Endothelial cell of umbilical vein (primary cell): Measurements from ENCODE around the gene GPR89A. TPM values are rescaled to one million over a fixed set of nuclear protein-coding genes. Genes with fewer than 3 reads are reported as not detected.

Experiments
- BruUV-seq: library from RNA; stranded (reverse); fragments of 400-500 nt; replicated peaks from 2 replicates; lab custom pipeline; 2021; lab: Mats Ljungman, UMichigan
- CTCF ChIA-PET: fragments of 300-600, 350-600 bp; sonication (Branson Sonifier 250); formaldehyde crosslinking; loops from one replicate; lab custom pipeline; 2021; ENCODE audit warnings: antibody characterized with exemption, inconsistent platforms; lab: Charles Lee
- POLR2A ChIA-PET: fragments of 300-600, 350-600 bp; sonication (Branson Sonifier 250); formaldehyde crosslinking; loops from one replicate; lab custom pipeline; 2021; ENCODE audit warnings: antibody characterized with exemption, inconsistent platforms; lab: Charles Lee
- DNase-seq: peaks from one replicate; pipeline ENCODE4 v3.0.0-alpha.2; 2011; ENCODE audit warnings: low read depth, low spot score
- FAIRE-seq: peaks from 2 replicates; lab custom pipeline; 2011; peaks lifted over from hg19 to GRCh38; lab: Jason Lieb, UNC
- H2AFZ ChIP-seq: 2 replicates; pipeline ENCODE4 v1.6.0; 2012; ENCODE audit warnings: low read depth, low read length, control low read depth, inconsistent platforms
- H3K27ac ChIP-seq: 2 replicates; pipeline ENCODE4 v1.5.1; 2011; ENCODE audit warnings: low read depth, mild to moderate bottlenecking, control low read depth, low read length, moderate library complexity; ENCODE audit not compliant: insufficient read depth
- H3K27me3 ChIP-seq, 2 experiments: 2 replicates each; pipeline versions ENCODE4 v1.6.0 to v1.6.1; 2011; ENCODE audit warnings: low read length in 2 of 2, mixed read lengths in 1 of 2; ENCODE audit not compliant: control insufficient read depth in 2 of 2, insufficient read depth in 2 of 2
- H3K36me3 ChIP-seq, 2 experiments: 2 replicates in 1 of 2; 3 replicates in 1 of 2; pipeline ENCODE4 v1.5.1; 2011; ENCODE audit warnings: low read length in 2 of 2, mild to moderate bottlenecking in 1 of 2, moderate library complexity in 1 of 2; ENCODE audit not compliant: control insufficient read depth in 2 of 2, insufficient read depth in 2 of 2; ENCODE audit errors: extremely low read depth in 1 of 2
- H3K4me1 ChIP-seq: 3 replicates; pipeline ENCODE4 v1.5.1; 2011; ENCODE audit warnings: mild to moderate bottlenecking, low read length; ENCODE audit not compliant: control insufficient read depth, insufficient read depth; ENCODE audit errors: extremely low read depth
- H3K4me2 ChIP-seq: 2 replicates; pipeline ENCODE4 v1.6.1; 2011; ENCODE audit warnings: low read length, control low read depth, mixed read lengths; ENCODE audit not compliant: insufficient read depth
- H3K4me3 ChIP-seq, 3 experiments: fragments of 200-600 bp in 1 of 3; sonication (generic), shearing (Covaris generic) in 1 of 3; replicated peaks in 1 of 3; 2 replicates each; pipeline ENCODE4 v1.5.1; 2011 to 2016; ENCODE audit warnings: control low read depth in 3 of 3, low read length in 3 of 3, mild to moderate bottlenecking in 2 of 3, inconsistent platforms in 1 of 3, low read depth in 1 of 3, moderate library complexity in 1 of 3; ENCODE audit not compliant: insufficient read depth in 1 of 3
- H3K79me2 ChIP-seq: 2 replicates; pipeline ENCODE4 v1.6.0; 2012; ENCODE audit warnings: low read length, inconsistent platforms; ENCODE audit not compliant: control insufficient read depth, insufficient read depth
- H3K9ac ChIP-seq: replicated peaks from 2 replicates; pipeline ENCODE3; 2011; ENCODE audit warnings: low read length, control low read depth; ENCODE audit not compliant: insufficient read depth; ENCODE audit errors: extremely low read depth
- H3K9me1 ChIP-seq: replicated peaks from 3 replicates; pipeline ENCODE4 v1.6.0; 2011; ENCODE audit warnings: mild to moderate bottlenecking, low read length; ENCODE audit not compliant: control insufficient read depth, insufficient read depth; ENCODE audit errors: extremely low read depth
- H3K9me3 ChIP-seq: replicated peaks from 2 replicates; pipeline ENCODE4 v1.5.1; 2012; ENCODE audit warnings: low read length, inconsistent platforms; ENCODE audit not compliant: control insufficient read depth, insufficient read depth
- H4K20me1 ChIP-seq: replicated peaks from 2 replicates; pipeline ENCODE3; 2011; ENCODE audit warnings: mild to moderate bottlenecking, low read length; ENCODE audit not compliant: control insufficient read depth, insufficient read depth; ENCODE audit errors: extremely low read depth
- EZH2 ChIP-seq: IDR thresholded peaks from 2 replicates; pipeline ENCODE4 v1.6.1; 2012; ENCODE audit warnings: borderline replicate concordance, low read depth, mild to moderate bottlenecking, moderate library complexity, low read length, inconsistent platforms; ENCODE audit not compliant: severe bottlenecking
- FOS ChIP-seq: IDR thresholded peaks from 2 replicates; pipeline ENCODE4 v1.6.1; 2011; ENCODE audit warnings: mild to moderate bottlenecking, low read length, moderate library complexity, borderline replicate concordance; ENCODE audit not compliant: insufficient read depth
- GATA2 ChIP-seq: IDR thresholded peaks from 2 replicates; pipeline ENCODE4 v1.7.0; 2011; ENCODE audit warnings: low read depth, mild to moderate bottlenecking, moderate library complexity, mixed read lengths, low read length; ENCODE audit not compliant: insufficient read length, insufficient read depth
- JUN ChIP-seq: IDR thresholded peaks from 2 replicates; pipeline ENCODE4 v1.6.1; 2011; ENCODE audit warnings: borderline replicate concordance, low read depth; ENCODE audit not compliant: insufficient read length, insufficient read depth
- MYC ChIP-seq: IDR thresholded peaks from one replicate; pipeline ENCODE4 v1.6.1; 2011; ENCODE audit warnings: mild to moderate bottlenecking, low read depth, low read length
- POLR2A ChIP-seq: IDR thresholded peaks from 2 replicates; pipeline ENCODE4 v1.6.1; 2012; ENCODE audit warnings: low read depth, mild to moderate bottlenecking, control low read depth, low read length
- POLR2AphosphoS5 ChIP-seq: IDR thresholded peaks from 2 replicates; pipeline ENCODE4 v1.6.1; 2012; ENCODE audit warnings: low read depth, mild to moderate bottlenecking, control low read depth, low read length, moderate library complexity; ENCODE audit not compliant: insufficient read depth
- dilution Hi-C: fragments of 300-500 bp; cut with MboI; formaldehyde crosslinking; loops from one replicate; pipeline ENCODE4 v1.15.0; 2019; ENCODE audit warnings: low sequenced_read_pairs; ENCODE audit not compliant: extremely low pct_ligation_motif_present
- intact Hi-C: fragments of 100-400 bp; cut with micrococcal nuclease; formaldehyde crosslinking; loops from one replicate; pipeline ENCODE4 v1.10.0; 2022
- polyA plus RNA-seq, 4 experiments: library from polyadenylated mRNA; depleted of rRNA in 3 of 4; stranded (reverse) in 3 of 4; unstranded in 1 of 4; fragments of >200 nt; gene quantifications; 2 replicates each; pipeline versions ENCODE4 v1.2.1 to v1.2.3, GENCODE V29; 2011 to 2012; ENCODE audit warnings: missing spikeins in 1 of 4
- total RNA-seq: library from RNA; stranded (reverse); gene quantifications from 2 replicates; pipeline ENCODE4 v1.2.3, GENCODE V29; 2021
- TF ChIP-seq, protein P1 (sequence below), 2 donors: IDR thresholded peaks; 1 replicate in 1 of 2; 2 replicates in 1 of 2; pipeline ENCODE4 v1.5.1; 2011; ENCODE audit warnings: low read length in 2 of 2, mild to moderate bottlenecking in 2 of 2, moderate library complexity in 2 of 2, control low read depth in 1 of 2, inconsistent platforms in 1 of 2, low read depth in 1 of 2; ENCODE audit not compliant: insufficient read depth in 1 of 2; ENCODE audit errors: extremely low read depth in 1 of 2
- TF ChIP-seq, protein P2 (sequence below): IDR thresholded peaks from 2 replicates; pipeline ENCODE4 v1.6.1; 2011; ENCODE audit not compliant: insufficient read depth, insufficient read length

The GPR89A gene
- total and polyA plus RNA-seq, 2 donors (not counting 3 experiments of a cell fraction or from before 2014, with no cell fraction given) = 13.8 to 35.7 TPM

DNA sequence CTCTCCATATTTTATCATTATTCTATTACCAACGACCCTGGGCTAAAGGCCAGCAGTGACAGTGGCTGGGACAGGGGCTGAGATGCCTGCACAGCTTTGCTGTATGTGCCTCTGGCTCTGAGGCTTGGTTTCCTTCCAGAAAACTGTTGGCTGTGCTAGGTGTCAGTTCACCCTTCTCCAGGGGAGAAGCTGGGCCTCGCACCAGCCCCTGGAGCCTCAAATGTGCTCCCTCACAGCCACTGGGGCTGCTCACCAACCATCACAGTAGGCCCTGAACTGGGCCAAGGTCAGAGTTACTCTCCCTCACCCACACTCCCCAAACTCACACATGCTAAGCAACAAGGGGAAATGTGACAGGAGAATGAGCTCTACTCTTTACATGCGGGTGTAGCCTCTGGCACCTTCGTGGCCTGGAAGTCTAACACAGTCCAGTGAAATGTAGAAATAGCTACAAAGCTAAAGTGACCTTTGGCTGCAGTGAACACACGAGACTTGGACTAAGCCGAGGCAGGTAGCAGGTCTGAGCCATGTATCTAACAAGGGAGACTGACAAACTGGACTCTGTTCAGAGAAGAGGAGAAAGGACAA is 106.8 kb downstream of the GPR89A start:
- Histone ChIP-seq H3K9me1 (no peaks in the 10 kb centered on the region), H3K27me3 (peaks cover 0 to 2% of the 10 kb centered on the region in 2 experiments), H3K27ac (no peak overlapping the region), H3K79me2 (no peaks in the 10 kb centered on the region), H2AFZ (no peak overlapping the region), H3K4me2 (no peak overlapping the region), H4K20me1 (no peaks in the 10 kb centered on the region), H3K9me3 (no peaks in the 10 kb centered on the region), H3K4me3 (no peak overlapping the region), H3K9ac (no peak overlapping the region), H3K4me1 (no peaks in the 10 kb centered on the region), H3K36me3 (no peaks in the 10 kb centered on the region)
- no peak for DNase-seq
- FAIRE-seq = no peak
- CTCF ChIA-PET = interaction anchor here (1.0 to 1.3 kb wide), 2 partner anchors 10 to 37 kb away, joined by 3 read pairs; no protein-coding TSS in a partner anchor
- POLR2A ChIA-PET = no interaction called here
- BruUV-seq = no TSS peak
- dilution Hi-C loops = no loop called here
- intact Hi-C loops = loop anchor here (2.0 kb wide), 1 partner anchor 18 kb away; no protein-coding TSS in a partner anchor
- TF ChIP-seq POLR2A (no peak), FOS (no peak), POLR2AphosphoS5 (no peak), JUN (no peak), MYC (no peak), GATA2 (no peak), EZH2 (no peak)
- TF ChIP-seq, protein P1, sequence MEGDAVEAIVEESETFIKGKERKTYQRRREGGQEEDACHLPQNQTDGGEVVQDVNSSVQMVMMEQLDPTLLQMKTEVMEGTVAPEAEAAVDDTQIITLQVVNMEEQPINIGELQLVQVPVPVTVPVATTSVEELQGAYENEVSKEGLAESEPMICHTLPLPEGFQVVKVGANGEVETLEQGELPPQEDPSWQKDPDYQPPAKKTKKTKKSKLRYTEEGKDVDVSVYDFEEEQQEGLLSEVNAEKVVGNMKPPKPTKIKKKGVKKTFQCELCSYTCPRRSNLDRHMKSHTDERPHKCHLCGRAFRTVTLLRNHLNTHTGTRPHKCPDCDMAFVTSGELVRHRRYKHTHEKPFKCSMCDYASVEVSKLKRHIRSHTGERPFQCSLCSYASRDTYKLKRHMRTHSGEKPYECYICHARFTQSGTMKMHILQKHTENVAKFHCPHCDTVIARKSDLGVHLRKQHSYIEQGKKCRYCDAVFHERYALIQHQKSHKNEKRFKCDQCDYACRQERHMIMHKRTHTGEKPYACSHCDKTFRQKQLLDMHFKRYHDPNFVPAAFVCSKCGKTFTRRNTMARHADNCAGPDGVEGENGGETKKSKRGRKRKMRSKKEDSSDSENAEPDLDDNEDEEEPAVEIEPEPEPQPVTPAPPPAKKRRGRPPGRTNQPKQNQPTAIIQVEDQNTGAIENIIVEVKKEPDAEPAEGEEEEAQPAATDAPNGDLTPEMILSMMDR (IDR thresholded peaks at IDR 0.05; ENCODE audit: extremely low read depth in 1 of 2, insufficient read depth in 1 of 2, low read depth in 1 of 2, low read length in 2 of 2) = no peak
- TF ChIP-seq, protein P2, sequence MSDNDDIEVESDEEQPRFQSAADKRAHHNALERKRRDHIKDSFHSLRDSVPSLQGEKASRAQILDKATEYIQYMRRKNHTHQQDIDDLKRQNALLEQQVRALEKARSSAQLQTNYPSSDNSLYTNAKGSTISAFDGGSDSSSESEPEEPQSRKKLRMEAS = no peak
